Fibroblast of lung (primary cell): Measurements from ENCODE around the gene DTX3L. TPM values are rescaled to one million over a fixed set of nuclear protein-coding genes. Genes with fewer than 3 reads are reported as not detected.

Source experiments
- DNase-seq, 2 donors: peaks; one replicate each; pipeline versions ENCODE4 v3.0.0 to v3.0.0-alpha.2; 2010; ENCODE audit warnings: low read depth in 2 of 2
- H2AFZ ChIP-seq: 2 replicates; pipeline ENCODE4 v1.5.1; 2012; ENCODE audit warnings: low read length, control low read depth, inconsistent platforms
- H3K27ac ChIP-seq: 2 replicates; pipeline ENCODE4 v1.5.1; 2011; ENCODE audit warnings: low read length, control low read depth; ENCODE audit not compliant: insufficient read depth
- H3K27me3 ChIP-seq: 2 replicates; pipeline ENCODE4 v1.5.1; 2011; ENCODE audit warnings: mild to moderate bottlenecking, low read length; ENCODE audit not compliant: control insufficient read depth, insufficient read depth
- H3K36me3 ChIP-seq: 2 replicates; pipeline ENCODE4 v1.5.1; 2011; ENCODE audit warnings: low read length; ENCODE audit not compliant: control insufficient read depth, insufficient read depth
- H3K4me1 ChIP-seq: 2 replicates; pipeline ENCODE4 v1.5.1; 2011; ENCODE audit warnings: low read length; ENCODE audit not compliant: control insufficient read depth, insufficient read depth; ENCODE audit errors: extremely low read depth
- H3K4me2 ChIP-seq: 2 replicates; pipeline ENCODE4 v1.5.1; 2011; ENCODE audit warnings: low read length, control low read depth; ENCODE audit not compliant: insufficient read depth; ENCODE audit errors: extremely low read depth
- H3K4me3 ChIP-seq, 4 experiments: fragments of 200-600 bp in 1 of 4; sonication (generic) in 1 of 4; replicated peaks in 1 of 4; 2 replicates each; pipeline ENCODE4 v1.5.1; 2011 to 2016; ENCODE audit warnings: low read length in 4 of 4, low read depth in 3 of 4, mild to moderate bottlenecking in 3 of 4, control low read depth in 2 of 4, inconsistent platforms in 1 of 4, mixed read lengths in 1 of 4; ENCODE audit not compliant: insufficient read depth in 1 of 4; ENCODE audit errors: control extremely low read depth in 1 of 4
- H3K79me2 ChIP-seq: 2 replicates; pipeline ENCODE4 v1.5.1; 2012; ENCODE audit warnings: mild to moderate bottlenecking, low read length, inconsistent platforms; ENCODE audit not compliant: control insufficient read depth, insufficient read depth
- H3K9ac ChIP-seq: 2 replicates; pipeline ENCODE4 v1.5.1; 2011; ENCODE audit warnings: mild to moderate bottlenecking, low read length, control low read depth; ENCODE audit not compliant: insufficient read depth
- H3K9me3 ChIP-seq: 2 replicates; pipeline ENCODE4 v1.5.1; 2012; ENCODE audit warnings: low read depth, low read length; ENCODE audit not compliant: control insufficient read depth, insufficient read depth
- H4K20me1 ChIP-seq: 2 replicates; pipeline ENCODE4 v1.5.1; 2011; ENCODE audit warnings: low read length; ENCODE audit not compliant: control insufficient read depth, insufficient read depth; ENCODE audit errors: extremely low read depth
- EZH2 ChIP-seq: IDR thresholded peaks from 2 replicates; pipeline ENCODE4 v1.5.1; 2012; ENCODE audit warnings: low read length, control low read depth, mild to moderate bottlenecking; ENCODE audit errors: missing control alignments
- polyA plus RNA-seq, 2 donors: library from polyadenylated mRNA; depleted of rRNA in 1 of 2; stranded (reverse) in 1 of 2; unstranded in 1 of 2; fragments of >200 nt; gene quantifications; 2 replicates each; pipeline ENCODE4 v1.2.1, GENCODE V29; 2011 to 2012; ENCODE audit warnings: missing spikeins in 1 of 2
- total RNA-seq: library from RNA; depleted of rRNA; stranded (reverse); fragments of >200 nt; gene quantifications from 2 replicates; pipeline ENCODE4 v1.2.1, GENCODE V29; 2014
- TF ChIP-seq, protein P1 (sequence below), 2 donors: IDR thresholded peaks in 1 of 2; conservative IDR thresholded peaks in 1 of 2; 1 replicate in 1 of 2; 2 replicates in 1 of 2; pipeline ENCODE4 v1.5.1; 2011 to 2012; ENCODE audit warnings: low read length in 2 of 2, control low read depth in 1 of 2, inconsistent platforms in 1 of 2, low read depth in 1 of 2, mild to moderate bottlenecking in 1 of 2

DTX3L gene
- total and polyA plus RNA-seq, 2 donors (not counting 1 experiment from before 2014, with no cell fraction given), result 15.9 to 31.9 TPM

DNA sequence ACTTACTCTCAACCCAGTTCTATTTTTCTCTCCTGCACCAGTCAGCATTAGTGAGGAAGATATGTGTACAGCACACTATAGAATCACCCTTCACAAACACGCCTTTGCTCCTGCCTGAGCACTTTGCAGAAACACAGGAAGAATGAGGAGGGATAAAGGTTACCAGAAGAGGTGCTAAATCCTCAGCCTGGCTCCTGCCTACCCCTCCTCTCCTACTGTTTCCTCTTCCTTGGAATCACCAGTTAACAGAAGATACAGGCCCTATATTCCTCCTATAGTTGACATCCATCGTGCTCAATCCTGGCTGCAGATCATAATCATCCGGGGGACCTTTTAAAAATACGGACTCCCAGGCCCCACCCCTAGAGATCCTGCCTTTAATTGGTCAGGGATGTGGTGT, 42.2 kb downstream of the DTX3L start:
- TF ChIP-seq, protein P1, sequence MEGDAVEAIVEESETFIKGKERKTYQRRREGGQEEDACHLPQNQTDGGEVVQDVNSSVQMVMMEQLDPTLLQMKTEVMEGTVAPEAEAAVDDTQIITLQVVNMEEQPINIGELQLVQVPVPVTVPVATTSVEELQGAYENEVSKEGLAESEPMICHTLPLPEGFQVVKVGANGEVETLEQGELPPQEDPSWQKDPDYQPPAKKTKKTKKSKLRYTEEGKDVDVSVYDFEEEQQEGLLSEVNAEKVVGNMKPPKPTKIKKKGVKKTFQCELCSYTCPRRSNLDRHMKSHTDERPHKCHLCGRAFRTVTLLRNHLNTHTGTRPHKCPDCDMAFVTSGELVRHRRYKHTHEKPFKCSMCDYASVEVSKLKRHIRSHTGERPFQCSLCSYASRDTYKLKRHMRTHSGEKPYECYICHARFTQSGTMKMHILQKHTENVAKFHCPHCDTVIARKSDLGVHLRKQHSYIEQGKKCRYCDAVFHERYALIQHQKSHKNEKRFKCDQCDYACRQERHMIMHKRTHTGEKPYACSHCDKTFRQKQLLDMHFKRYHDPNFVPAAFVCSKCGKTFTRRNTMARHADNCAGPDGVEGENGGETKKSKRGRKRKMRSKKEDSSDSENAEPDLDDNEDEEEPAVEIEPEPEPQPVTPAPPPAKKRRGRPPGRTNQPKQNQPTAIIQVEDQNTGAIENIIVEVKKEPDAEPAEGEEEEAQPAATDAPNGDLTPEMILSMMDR (conservative IDR thresholded peaks at IDR 0.05 in 1 of 2, IDR thresholded peaks at IDR 0.05 in 1 of 2; ENCODE audit: low read depth in 1 of 2, low read length in 2 of 2), result no peak
- no peak for TF ChIP-seq EZH2
- Histone ChIP-seq H3K27me3 (no peaks in the 10 kb centered on the region), H3K4me2 (no peak overlapping the region), H3K79me2 (no peaks in the 10 kb centered on the region), H3K9me3 (no peaks in the 10 kb centered on the region), H3K27ac (no peak overlapping the region), H3K4me1 (peaks cover 2% of the 10 kb centered on the region), H3K36me3 (no peaks in the 10 kb centered on the region), H3K4me3 (no peak overlapping the region), H3K9ac (no peak overlapping the region), H4K20me1 (no peaks in the 10 kb centered on the region), H2AFZ (no peak overlapping the region)
- no peak for DNase-seq

DNA sequence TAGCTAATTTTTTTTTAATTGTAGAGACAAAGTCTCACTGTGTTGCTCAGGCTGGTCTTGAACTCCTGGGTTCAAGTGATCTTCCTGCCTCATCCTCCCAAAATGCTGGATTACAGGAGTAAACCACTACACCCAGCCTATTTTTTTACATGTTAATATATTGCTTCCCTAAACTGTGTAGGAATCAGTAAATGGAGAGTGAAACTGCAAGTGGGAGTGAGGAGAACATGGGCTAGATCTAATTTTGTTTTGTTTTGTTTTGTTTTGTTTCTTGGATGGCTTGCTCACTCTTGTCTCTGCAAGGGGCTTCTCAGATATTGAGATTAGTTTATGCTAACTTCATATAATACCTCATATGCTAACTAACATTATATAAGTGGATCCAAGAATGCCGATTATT, 44.8 kb downstream of the DTX3L start:
- H3K27ac ChIP-seq, result no peak overlapping the region
- no peaks in the 10 kb centered on the region for H3K9me3 ChIP-seq
- H3K36me3 ChIP-seq, result no peaks in the 10 kb centered on the region
- no peaks in the 10 kb centered on the region for H3K79me2 ChIP-seq
- H3K27me3 ChIP-seq, result no peaks in the 10 kb centered on the region
- no peak for DNase-seq
- TF ChIP-seq EZH2, result no peak
- TF ChIP-seq, protein P1 (conservative IDR thresholded peaks at IDR 0.05 in 1 of 2, IDR thresholded peaks at IDR 0.05 in 1 of 2; ENCODE audit: low read depth in 1 of 2, low read length in 2 of 2), result no peak
- H3K4me2 ChIP-seq, result no peak overlapping the region
- no peaks in the 10 kb centered on the region for H4K20me1 ChIP-seq
- H2AFZ ChIP-seq, result no peak overlapping the region
- no peak overlapping the region for H3K4me3 ChIP-seq
- H3K9ac ChIP-seq, result no peak overlapping the region
- peaks cover 2% of the 10 kb centered on the region for H3K4me1 ChIP-seq

DNA sequence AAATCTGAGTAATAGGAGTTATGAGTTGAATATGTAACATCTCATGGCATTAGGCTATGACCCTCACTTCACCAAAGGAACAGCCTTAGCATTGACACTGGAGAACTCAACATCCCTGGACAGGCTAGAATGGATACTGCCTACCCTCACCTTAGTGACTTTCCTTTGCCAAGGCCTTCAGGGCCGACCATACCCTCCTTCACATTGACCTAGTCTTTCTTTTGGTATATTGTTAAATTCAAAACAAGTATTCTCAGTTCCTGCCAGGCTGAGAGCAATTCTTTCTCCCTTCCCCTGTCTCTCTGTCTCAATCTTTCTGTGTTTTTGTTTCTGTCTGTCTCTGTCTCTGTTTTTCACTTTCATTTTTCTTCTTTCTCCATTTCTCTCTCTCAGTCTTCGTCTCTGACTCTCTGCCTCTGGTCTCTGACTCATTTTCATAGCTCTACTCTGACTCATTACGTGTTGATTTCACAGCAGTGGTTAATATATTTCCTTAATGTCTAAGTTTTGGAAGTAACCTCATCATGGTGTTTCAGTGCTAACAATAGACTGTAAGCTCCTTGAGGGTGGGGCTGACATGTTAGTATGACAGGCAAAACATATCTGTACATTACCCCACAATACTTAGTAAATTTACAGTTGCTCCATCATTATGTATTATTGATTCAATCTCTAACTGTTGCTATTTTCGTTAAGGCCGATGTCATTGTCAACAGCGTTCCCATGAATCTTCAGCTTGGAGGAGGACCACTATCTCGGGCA, 45.8 kb downstream of the DTX3L start:
- H3K9ac ChIP-seq, result peak overlapping the region; percentile 26
- H3K27ac ChIP-seq, result peak overlapping the region; percentile 68
- H3K4me3 ChIP-seq, result no peak overlapping the region

More for the DNA sequence above, 45.8 kb downstream of the DTX3L start:
- Histone ChIP-seq H3K4me2 (peak overlapping the region; percentile 59), H3K4me1 (peaks cover 2% of the 10 kb centered on the region), H3K36me3 (no peaks in the 10 kb centered on the region), H2AFZ (peak overlapping the region; percentile 98), H3K79me2 (no peaks in the 10 kb centered on the region), H3K9me3 (no peaks in the 10 kb centered on the region), H4K20me1 (no peaks in the 10 kb centered on the region), H3K27me3 (no peaks in the 10 kb centered on the region)
- peak; percentile 83 to 84 for DNase-seq
- TF ChIP-seq, protein P1 (conservative IDR thresholded peaks at IDR 0.05 in 1 of 2, IDR thresholded peaks at IDR 0.05 in 1 of 2; ENCODE audit: low read depth in 1 of 2, low read length in 2 of 2), result no peak
- TF ChIP-seq EZH2, result no peak
